Fibroblast of lung (primary cell): Measurements from ENCODE around the gene TIMM44. TPM values are rescaled to one million over a fixed set of nuclear protein-coding genes. Genes with fewer than 3 reads are reported as not detected.

Experiments used
- DNase-seq, 2 donors: peaks; one replicate each; pipeline versions ENCODE4 v3.0.0 to v3.0.0-alpha.2; 2010; ENCODE audit warnings: low read depth in 2 of 2
- H2AFZ ChIP-seq: 2 replicates; pipeline ENCODE4 v1.5.1; 2012; ENCODE audit warnings: low read length, control low read depth, inconsistent platforms
- H3K27ac ChIP-seq: 2 replicates; pipeline ENCODE4 v1.5.1; 2011; ENCODE audit warnings: low read length, control low read depth; ENCODE audit not compliant: insufficient read depth
- H3K27me3 ChIP-seq: 2 replicates; pipeline ENCODE4 v1.5.1; 2011; ENCODE audit warnings: mild to moderate bottlenecking, low read length; ENCODE audit not compliant: control insufficient read depth, insufficient read depth
- H3K36me3 ChIP-seq: 2 replicates; pipeline ENCODE4 v1.5.1; 2011; ENCODE audit warnings: low read length; ENCODE audit not compliant: control insufficient read depth, insufficient read depth
- H3K4me1 ChIP-seq: 2 replicates; pipeline ENCODE4 v1.5.1; 2011; ENCODE audit warnings: low read length; ENCODE audit not compliant: control insufficient read depth, insufficient read depth; ENCODE audit errors: extremely low read depth
- H3K4me2 ChIP-seq: 2 replicates; pipeline ENCODE4 v1.5.1; 2011; ENCODE audit warnings: low read length, control low read depth; ENCODE audit not compliant: insufficient read depth; ENCODE audit errors: extremely low read depth
- H3K4me3 ChIP-seq, 4 experiments: fragments of 200-600 bp in 1 of 4; sonication (generic) in 1 of 4; replicated peaks in 1 of 4; 2 replicates each; pipeline ENCODE4 v1.5.1; 2011 to 2016; ENCODE audit warnings: low read length in 4 of 4, low read depth in 3 of 4, mild to moderate bottlenecking in 3 of 4, control low read depth in 2 of 4, inconsistent platforms in 1 of 4, mixed read lengths in 1 of 4; ENCODE audit not compliant: insufficient read depth in 1 of 4; ENCODE audit errors: control extremely low read depth in 1 of 4
- H3K79me2 ChIP-seq: 2 replicates; pipeline ENCODE4 v1.5.1; 2012; ENCODE audit warnings: mild to moderate bottlenecking, low read length, inconsistent platforms; ENCODE audit not compliant: control insufficient read depth, insufficient read depth
- H3K9ac ChIP-seq: 2 replicates; pipeline ENCODE4 v1.5.1; 2011; ENCODE audit warnings: mild to moderate bottlenecking, low read length, control low read depth; ENCODE audit not compliant: insufficient read depth
- H3K9me3 ChIP-seq: 2 replicates; pipeline ENCODE4 v1.5.1; 2012; ENCODE audit warnings: low read depth, low read length; ENCODE audit not compliant: control insufficient read depth, insufficient read depth
- H4K20me1 ChIP-seq: 2 replicates; pipeline ENCODE4 v1.5.1; 2011; ENCODE audit warnings: low read length; ENCODE audit not compliant: control insufficient read depth, insufficient read depth; ENCODE audit errors: extremely low read depth
- CTCF ChIP-seq, 2 donors: IDR thresholded peaks in 1 of 2; conservative IDR thresholded peaks in 1 of 2; 1 replicate in 1 of 2; 2 replicates in 1 of 2; pipeline ENCODE4 v1.5.1; 2011 to 2012; ENCODE audit warnings: low read length in 2 of 2, control low read depth in 1 of 2, inconsistent platforms in 1 of 2, low read depth in 1 of 2, mild to moderate bottlenecking in 1 of 2
- EZH2 ChIP-seq: IDR thresholded peaks from 2 replicates; pipeline ENCODE4 v1.5.1; 2012; ENCODE audit warnings: low read length, control low read depth, mild to moderate bottlenecking; ENCODE audit errors: missing control alignments
- polyA plus RNA-seq, 2 donors: library from polyadenylated mRNA; depleted of rRNA in 1 of 2; stranded (reverse) in 1 of 2; unstranded in 1 of 2; fragments of >200 nt; gene quantifications; 2 replicates each; pipeline ENCODE4 v1.2.1, GENCODE V29; 2011 to 2012; ENCODE audit warnings: missing spikeins in 1 of 2
- total RNA-seq: library from RNA; depleted of rRNA; stranded (reverse); fragments of >200 nt; gene quantifications from 2 replicates; pipeline ENCODE4 v1.2.1, GENCODE V29; 2014

TIMM44 gene
- total and polyA plus RNA-seq, 2 donors (not counting 1 experiment from before 2014, with no cell fraction given): 29.5 to 56.1 TPM

DNA sequence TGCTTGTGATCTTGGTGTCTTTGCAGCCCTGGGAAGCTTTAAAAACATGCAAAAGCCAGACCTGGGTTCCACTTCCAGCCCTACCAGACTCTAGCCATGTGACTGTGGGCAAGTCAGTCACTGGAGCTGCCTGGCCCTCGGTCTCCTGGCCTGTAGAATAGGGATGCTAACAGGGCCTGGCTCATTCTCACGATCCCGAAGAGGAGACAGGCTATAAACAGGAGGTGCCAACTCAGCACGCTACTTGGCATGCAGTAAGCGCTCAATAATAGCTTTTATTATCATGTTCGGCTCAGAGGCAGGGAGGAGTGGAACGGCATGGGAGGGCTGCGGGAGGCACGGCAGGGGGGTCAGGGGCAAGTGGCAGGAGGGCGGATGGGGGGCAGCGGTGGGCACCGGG is 19.2 kb downstream of the TIMM44 start:
- no peaks in the 10 kb centered on the region for H4K20me1 ChIP-seq
- H3K27ac ChIP-seq: no peak overlapping the region
- H2AFZ ChIP-seq: no peak overlapping the region
- no peaks in the 10 kb centered on the region for H3K27me3 ChIP-seq
- no peak overlapping the region for H3K4me3 ChIP-seq
- H3K9me3 ChIP-seq: no peaks in the 10 kb centered on the region
- H3K36me3 ChIP-seq: peaks cover 12% of the 10 kb centered on the region
- peaks cover 3% of the 10 kb centered on the region for H3K79me2 ChIP-seq
- H3K4me2 ChIP-seq: no peak overlapping the region
- peaks cover 30% of the 10 kb centered on the region for H3K4me1 ChIP-seq
- no peak for DNase-seq
- TF ChIP-seq CTCF (conservative IDR thresholded peaks at IDR 0.05 in 1 of 2, IDR thresholded peaks at IDR 0.05 in 1 of 2; ENCODE audit: low read depth in 1 of 2, low read length in 2 of 2) (no peak), EZH2 (no peak)
- H3K9ac ChIP-seq: no peak overlapping the region

GRCh38 chr19:7923295-7924191 is 19.9 kb downstream of the TIMM44 start:
- Histone ChIP-seq H3K4me2 (no peak overlapping the region), H3K4me3 (no peak overlapping the region), H2AFZ (no peak overlapping the region), H3K4me1 (peaks cover 27% of the 10 kb centered on the region), H3K36me3 (peaks cover 12% of the 10 kb centered on the region), H3K9ac (no peak overlapping the region), H3K79me2 (peaks cover 3% of the 10 kb centered on the region), H3K9me3 (no peaks in the 10 kb centered on the region), H3K27me3 (no peaks in the 10 kb centered on the region), H4K20me1 (no peaks in the 10 kb centered on the region), H3K27ac (no peak overlapping the region)
- TF ChIP-seq CTCF (conservative IDR thresholded peaks at IDR 0.05 in 1 of 2, IDR thresholded peaks at IDR 0.05 in 1 of 2; ENCODE audit: low read depth in 1 of 2, low read length in 2 of 2) (no peak), EZH2 (no peak)
- DNase-seq: no peak

- no peak overlapping the region for H3K4me2 ChIP-seq
- peaks cover 20% of the 10 kb centered on the region for H3K4me1 ChIP-seq
- H2AFZ ChIP-seq: no peak overlapping the region
- no peaks in the 10 kb centered on the region for H4K20me1 ChIP-seq
- H3K9me3 ChIP-seq: no peaks in the 10 kb centered on the region
- H3K27me3 ChIP-seq: no peaks in the 10 kb centered on the region
- no peak overlapping the region for H3K4me3 ChIP-seq
- DNase-seq: no peak
- H3K79me2 ChIP-seq: peaks cover 3% of the 10 kb centered on the region
- TF ChIP-seq EZH2 (no peak), CTCF (conservative IDR thresholded peaks at IDR 0.05 in 1 of 2, IDR thresholded peaks at IDR 0.05 in 1 of 2; ENCODE audit: low read depth in 1 of 2, low read length in 2 of 2) (no peak)
- peaks cover 11% of the 10 kb centered on the region for H3K36me3 ChIP-seq
- H3K9ac ChIP-seq: no peak overlapping the region
- H3K27ac ChIP-seq: no peak overlapping the region
Measured at GRCh38 chr19:7922836-7923195, 20.6 kb downstream of the TIMM44 start.
